Measurements from ENCODE around the gene TMSB4X.
"Not testable (repeated sequence)": the region's sequence is repeated elsewhere in the genome, so short reads cannot be mapped to it uniquely, and the experiment has no call there.

The TMSB4X gene

DNA sequence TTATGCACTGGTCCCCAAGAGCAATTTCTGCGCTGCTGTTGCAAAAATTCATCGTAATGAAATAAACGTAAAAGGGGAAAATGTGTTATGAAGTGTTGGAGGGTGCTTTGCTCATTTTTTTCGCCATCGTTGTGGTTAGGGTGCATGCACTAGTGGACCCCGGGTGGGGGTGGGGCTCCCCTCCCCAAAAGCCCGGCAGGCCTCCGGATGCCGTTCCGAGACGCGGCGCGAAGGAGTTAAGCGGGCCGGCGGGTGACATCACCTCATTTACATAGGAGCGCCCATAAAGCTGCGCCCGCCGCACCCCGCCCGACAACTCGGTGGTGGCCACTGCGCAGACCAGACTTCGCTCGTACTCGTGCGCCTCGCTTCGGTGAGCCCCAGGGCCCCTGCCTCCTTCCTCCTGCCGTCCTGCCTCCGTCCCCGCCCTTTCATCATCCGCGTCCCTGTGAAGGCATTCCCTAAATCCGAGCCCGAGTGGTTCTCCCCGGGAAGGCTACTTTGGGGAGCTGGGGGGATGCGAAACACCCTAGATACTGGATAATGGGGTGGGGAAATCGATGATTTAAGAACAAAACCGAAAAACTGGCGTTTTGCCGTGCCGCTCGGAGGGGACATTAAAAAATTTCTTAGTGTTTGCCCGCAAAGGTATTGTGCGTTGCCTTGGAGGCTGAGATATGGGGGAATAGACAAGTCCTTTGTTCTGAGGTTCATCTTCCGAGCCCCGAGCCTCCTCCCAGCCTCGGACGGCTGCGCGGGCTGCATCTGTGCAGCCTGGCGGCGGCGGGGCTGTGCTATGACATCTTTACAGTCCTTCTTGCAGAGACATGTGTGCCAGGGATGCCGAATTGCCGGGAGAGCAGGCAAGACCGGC is at the start of gene TMSB4X:
Gene TMSB4X, plus strand, starts transcription at position 315 of the 874 bp plus-strand sequence.
- DNase-seq (ENCODE audit: low read depth in 2 of 3, low spot score in 1 of 3), result peak; percentile 72 to 78 (median 72)

DNA sequence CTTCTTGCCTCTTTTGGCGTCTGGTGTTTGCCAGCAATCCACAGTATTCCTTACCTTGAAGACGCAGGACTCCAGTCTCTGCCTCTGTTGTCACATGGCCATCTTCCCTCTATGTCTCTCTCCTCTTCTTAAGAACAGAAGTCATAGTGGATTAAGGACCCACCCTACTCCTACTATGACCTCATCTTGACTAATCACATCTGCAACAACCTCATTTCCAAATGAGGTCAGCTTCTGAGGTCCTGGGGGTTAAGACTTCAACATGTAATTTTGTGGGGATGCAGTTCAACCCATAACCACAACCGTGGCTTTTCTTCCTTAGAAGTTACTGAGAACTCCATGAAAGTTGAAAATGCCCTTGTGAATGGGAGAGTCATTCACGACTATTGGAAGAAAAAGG is 45.2 kb upstream of the TMSB4X start:
- no peak for DNase-seq (ENCODE audit: low read depth in 2 of 3, low spot score in 1 of 3)

DNA sequence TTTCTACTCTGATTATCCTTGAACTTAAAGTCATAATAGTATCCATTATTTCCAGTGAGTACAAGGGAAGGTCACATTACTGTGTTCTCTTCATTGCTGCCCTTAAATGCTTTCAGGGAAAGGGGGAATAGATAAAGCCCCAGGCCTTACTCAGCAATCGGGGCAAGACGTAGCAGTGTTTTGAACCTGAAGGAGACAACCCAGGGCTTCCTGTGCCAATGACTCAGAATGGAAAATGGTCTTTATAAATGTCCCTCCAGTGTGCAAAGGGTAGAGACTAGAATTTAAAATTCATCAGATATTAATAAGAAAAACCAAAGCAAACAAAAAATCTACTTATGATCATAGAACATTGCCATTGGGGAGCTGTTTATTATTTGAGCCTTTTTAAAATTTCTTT is 44.8 kb upstream of the TMSB4X start:
- DNase-seq (ENCODE audit: low read depth in 2 of 3, low spot score in 1 of 3), result no peak

DNA sequence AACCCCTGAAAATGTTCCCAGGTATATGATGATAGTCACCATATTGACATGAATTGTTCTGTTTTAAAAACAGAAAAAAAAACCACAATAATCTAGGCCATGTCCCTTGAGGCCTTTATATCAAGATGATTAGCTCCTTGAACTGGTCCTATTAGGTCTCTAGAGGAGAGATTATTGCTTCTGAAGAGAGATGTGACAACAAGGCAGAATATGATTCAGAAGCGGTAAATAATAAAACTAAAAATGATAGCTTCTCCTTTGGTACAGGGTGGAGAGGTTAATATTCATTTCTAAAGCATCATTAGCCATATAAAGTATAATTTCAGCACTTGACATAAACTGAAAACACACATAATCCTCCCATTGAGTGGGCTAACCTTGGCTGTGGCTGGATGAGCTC is 42.7 kb upstream of the TMSB4X start:
- no peak for DNase-seq (ENCODE audit: low read depth in 2 of 3, low spot score in 1 of 3)

DNA sequence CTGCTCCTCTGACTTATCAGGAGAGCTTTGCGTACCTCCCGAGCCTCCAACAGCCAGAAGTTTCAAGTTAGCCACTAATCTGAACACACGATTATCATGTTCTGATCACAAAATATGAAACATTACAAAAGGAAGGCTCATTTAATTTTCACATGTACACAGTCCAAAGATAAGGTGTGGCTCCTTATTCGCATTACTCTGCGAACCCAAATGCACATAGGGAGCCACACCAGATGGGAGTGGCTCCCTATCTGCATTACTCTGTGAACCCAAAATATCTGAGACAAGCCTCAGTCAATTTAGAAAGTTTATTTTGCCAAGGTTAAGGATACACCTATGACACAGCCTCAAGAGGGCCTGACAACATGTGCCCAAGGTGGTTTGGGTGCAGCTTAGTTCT is 40.1 kb upstream of the TMSB4X start:
- no peak for DNase-seq (ENCODE audit: low read depth in 2 of 3, low spot score in 1 of 3)

DNA sequence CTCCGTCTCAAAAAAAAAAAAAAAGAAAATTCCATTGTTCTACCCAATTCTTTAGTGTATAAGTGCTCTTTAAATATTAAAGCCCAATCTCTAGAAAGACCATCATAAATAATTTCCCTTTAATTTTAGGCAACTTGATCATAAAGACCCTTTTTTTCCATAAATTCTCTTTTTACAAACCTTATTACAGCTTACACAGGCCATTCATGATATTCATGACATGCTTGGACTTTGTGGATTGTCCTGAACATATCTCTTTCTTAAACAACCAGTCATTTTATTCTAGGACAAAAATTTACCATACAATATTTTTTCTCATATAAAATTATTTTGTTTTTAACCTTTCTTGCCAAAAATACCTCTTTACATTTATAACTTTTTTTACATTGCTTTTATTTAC is 38.0 kb upstream of the TMSB4X start:
- no peak for DNase-seq (ENCODE audit: low read depth in 2 of 3, low spot score in 1 of 3)

DNA sequence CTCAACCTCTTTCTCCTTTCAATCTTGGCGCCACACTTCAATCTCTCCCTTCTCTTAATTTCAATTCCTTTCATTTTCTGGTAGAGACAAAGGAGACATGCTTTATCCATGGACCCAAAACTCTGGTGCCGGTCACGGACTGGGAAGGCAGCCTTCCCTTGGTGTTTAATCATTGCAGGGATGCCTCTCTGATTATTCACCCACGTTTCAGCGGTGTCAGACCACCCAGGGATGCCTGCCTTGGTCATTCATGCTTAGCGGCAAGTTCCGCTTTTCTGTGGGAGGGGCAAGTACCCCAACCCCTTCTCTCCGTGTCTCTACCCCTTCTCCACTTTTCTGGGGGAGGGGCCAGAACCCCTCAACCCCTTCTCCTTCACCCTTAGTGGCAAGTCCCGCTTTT is 34.4 kb upstream of the TMSB4X start:
- DNase-seq (ENCODE audit: low read depth in 2 of 3, low spot score in 1 of 3), result not testable (repeated sequence)

DNA sequence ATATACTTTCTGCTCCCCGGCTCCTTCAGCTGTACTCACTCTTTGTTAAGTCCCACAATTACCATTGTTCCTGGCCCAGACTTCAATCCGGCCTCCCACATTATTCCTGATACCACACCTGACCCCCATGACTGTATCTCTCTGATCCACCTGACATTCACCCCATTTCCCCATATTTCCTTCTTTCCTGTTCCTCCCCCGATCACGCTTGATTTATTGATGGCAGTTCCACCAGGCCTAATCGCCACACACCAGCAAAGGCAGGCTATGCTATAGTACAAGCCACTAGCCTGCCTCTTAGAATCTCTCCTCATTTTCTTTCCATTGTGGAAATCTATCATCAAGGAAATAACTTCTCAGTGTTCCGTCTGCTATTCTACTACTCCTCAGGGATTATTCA is 31.3 kb upstream of the TMSB4X start:
- not testable (repeated sequence) for DNase-seq (ENCODE audit: low read depth in 2 of 3, low spot score in 1 of 3)

DNA sequence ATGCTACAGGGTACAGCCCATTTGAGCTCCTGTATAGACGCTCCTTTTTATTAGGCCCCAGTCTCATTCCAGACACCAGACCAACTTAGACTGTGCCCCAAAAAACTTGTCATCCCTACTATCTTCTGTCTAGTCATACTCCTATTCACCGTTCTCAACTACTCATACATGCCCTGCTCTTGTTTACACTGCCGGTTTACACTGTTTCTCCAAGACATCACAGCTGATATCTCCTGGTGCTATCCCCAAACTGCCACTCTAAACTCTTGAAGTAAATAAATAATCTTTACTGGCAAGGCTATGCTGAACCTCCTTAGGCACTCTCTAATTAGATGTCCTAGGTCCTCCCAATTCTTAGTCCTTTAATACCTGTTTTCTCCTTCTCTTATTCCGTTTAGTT is 30.5 kb upstream of the TMSB4X start:
- DNase-seq (ENCODE audit: low read depth in 2 of 3, low spot score in 1 of 3), result not testable (repeated sequence)

DNA sequence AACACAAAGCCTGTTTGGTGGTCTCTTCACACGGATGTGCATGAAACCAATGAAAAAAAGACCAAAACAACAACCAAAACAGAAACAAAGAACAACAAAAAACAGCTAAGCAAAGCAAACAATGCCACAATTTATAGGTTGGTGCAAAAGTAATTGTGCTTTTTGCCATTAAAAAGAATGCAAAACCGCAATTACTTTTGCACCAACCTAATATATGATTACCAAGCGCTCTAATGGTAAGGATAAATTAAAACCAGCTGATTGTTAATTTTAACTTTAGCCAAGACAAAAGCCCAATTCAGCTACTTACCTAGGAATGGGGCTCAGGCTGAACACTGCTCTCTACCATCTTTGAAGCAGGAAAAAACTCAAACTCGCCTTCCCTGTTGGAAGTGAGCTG is 29.4 kb upstream of the TMSB4X start:
- no peak for DNase-seq (ENCODE audit: low read depth in 2 of 3, low spot score in 1 of 3)

DNA sequence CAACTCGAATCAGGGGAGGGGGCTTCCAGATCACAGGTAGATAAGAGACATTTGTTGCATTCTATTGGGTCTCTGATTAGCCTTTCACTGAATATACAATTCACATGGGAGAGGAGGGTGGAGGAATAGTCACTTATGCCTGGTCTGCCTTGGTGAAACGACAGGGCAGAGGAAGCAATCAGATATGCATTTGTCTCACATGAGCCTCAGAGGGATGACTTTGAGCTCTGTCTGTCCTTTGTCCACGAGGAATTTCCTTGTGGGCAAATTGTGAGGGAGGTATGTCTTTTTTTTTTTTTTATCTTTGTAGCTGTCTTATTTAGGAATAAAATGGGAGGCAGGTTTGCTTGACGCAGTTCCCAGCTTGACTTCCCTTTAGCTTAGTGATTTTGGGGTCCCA is 28.5 kb upstream of the TMSB4X start:
- DNase-seq (ENCODE audit: low read depth in 2 of 3, low spot score in 1 of 3), result no peak

DNA sequence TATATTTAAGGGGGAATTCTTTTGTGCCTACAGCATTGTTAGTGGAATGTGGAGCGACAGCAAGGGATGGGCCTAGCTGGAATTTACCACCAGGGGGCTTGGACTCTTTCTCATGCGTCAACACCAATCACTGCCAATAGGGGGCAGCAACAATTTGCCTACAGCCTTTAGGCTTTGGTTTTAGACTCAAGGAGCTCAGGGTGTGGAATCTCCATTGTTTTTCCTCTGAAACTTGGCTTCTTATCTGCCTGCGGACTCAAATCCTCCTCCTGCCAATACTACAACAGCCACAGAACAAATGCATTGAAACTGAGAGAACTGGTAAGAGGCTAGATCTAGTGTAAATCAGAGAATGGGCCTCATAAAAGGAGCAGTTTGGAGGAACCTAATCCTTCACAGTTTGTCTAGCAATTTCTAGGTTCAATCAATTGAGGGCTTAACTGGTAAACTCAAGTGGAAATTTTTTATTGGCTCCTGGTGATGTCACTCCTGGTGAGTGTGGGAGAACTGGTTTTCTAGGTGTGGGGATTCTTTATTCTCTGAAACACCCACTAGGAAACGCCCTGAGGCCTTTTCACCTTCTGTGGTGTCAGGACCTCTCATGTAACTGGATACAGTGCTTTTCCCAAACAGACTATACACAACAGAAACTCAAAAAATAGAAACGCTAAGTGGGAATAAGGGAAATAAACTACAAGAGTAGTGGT is 27.9 kb upstream of the TMSB4X start:
- DNase-seq (ENCODE audit: low read depth in 2 of 3, low spot score in 1 of 3), result peak; percentile 57 to 91 (median 63)

DNA sequence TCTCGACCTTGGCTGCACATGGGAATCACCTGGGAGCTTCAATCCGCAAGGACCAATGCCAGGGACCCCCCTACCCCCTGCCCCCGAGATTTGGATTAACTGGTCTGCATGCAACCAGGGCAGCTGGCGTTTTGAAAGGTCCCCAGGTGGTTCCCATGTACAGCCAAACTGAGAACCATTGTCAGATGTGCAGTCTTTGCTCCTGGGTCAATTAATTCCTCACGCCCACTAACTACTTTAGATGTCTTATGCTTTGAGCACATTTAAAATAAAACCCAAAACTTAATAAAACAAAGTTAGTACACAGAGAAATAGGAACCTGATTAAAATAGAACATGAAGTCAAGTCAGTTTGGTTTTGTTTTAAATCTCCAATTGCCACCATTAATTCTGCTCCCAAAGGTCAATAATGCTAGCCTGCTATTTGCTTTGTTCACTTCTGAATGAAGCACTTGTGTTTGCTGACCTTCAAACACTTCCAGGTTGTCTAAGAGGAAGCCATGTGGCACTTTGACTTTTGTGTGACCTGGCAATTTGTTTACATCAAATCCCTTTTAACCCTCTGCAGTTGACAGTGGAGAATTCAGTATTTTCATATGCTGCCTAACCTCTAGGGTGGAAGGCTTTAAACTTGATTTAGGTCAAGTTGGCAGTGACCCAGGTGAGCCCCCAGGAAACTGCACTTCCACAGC is 27.2 kb upstream of the TMSB4X start:
- DNase-seq (ENCODE audit: low read depth in 2 of 3, low spot score in 1 of 3), result no peak

DNA sequence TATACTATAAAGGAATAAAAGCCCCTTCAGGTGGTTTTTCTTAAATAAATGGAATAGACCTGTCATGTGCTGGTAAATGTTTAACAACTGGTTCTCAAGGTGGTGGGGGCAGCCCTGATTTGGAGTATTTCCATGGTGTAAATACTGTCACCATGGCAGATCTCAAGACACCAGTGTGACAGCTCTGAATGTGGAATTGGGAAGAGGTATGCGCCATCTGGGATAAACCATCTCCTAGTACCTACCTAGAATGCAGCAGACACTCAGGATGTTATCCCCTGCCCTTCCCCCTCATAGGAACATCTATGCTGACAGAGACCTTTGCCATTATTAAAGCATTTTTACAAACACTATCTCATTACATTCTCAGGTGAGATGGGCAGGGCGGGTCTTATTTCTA is 26.4 kb upstream of the TMSB4X start:
- no peak for DNase-seq (ENCODE audit: low read depth in 2 of 3, low spot score in 1 of 3)

DNA sequence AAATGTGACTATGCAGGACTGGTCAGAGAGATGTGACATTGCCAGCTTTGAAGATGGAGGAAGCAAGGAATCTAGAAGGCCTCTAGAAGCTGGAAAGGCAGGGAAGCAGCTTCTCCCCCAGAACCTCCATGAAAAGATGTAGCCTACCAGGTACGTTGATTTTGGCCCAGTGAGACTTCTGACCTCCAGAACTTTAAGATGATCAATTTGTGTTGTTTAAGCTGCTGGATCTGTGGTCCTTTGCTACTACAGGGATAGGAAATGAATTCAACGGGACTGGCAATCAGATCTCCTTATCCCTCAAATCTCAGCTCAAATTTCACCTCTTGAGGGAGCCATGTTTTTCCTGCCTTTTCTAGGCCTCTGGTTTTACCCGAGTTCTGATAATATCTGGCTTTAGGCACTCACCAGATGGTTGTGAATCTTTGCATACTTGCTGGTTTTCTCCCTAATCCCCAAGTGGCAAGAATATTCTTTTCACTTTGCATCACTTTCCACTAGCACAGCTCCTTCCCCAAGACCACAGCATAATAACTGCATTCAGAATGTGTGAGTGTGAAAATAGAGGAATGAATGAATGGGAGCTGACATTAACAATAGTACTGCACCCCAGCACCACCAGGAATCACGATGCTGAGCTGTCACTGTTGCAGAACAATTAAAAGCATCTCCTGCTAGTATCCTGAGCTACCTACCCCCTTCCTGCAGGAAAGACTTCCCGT is 25.5 kb upstream of the TMSB4X start:
- DNase-seq (ENCODE audit: low read depth in 2 of 3, low spot score in 1 of 3), result no peak

DNA sequence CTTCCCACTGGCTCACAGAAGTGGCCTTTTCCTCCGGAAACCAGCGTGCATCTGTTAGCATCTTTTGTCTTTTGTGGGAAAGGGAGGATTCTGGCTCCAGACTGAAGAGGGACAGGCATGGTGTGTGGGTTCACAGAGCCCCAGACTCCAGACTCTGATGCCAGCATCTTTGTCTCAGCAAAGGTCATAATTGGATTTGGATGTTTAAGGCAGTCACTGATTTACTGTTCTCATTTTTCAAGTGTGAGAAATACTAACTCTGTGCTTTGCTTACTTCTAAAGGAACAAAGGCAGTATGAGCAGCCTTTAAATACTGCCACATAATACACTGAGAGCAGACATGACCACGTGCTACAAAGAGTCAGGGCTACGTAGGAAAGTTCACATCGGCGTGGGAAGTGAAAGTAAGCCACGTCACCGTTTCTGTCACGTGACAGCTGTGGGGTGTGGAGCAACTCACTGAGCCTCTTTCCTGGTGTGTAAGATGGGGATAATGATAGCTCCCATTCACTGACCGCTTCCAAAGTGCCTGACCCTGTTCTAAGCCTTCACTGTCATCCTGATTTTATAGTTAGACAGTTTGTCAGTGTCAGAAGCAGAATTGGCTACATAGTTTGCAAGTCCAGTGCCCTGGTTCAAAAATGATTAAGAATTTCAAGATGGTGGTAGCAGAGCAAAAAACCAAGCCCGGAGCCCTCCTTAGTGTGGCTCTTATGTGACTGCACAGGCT is 24.8 kb upstream of the TMSB4X start:
- peak; percentile 74 to 91 (median 82) for DNase-seq (ENCODE audit: low read depth in 2 of 3, low spot score in 1 of 3)

DNA sequence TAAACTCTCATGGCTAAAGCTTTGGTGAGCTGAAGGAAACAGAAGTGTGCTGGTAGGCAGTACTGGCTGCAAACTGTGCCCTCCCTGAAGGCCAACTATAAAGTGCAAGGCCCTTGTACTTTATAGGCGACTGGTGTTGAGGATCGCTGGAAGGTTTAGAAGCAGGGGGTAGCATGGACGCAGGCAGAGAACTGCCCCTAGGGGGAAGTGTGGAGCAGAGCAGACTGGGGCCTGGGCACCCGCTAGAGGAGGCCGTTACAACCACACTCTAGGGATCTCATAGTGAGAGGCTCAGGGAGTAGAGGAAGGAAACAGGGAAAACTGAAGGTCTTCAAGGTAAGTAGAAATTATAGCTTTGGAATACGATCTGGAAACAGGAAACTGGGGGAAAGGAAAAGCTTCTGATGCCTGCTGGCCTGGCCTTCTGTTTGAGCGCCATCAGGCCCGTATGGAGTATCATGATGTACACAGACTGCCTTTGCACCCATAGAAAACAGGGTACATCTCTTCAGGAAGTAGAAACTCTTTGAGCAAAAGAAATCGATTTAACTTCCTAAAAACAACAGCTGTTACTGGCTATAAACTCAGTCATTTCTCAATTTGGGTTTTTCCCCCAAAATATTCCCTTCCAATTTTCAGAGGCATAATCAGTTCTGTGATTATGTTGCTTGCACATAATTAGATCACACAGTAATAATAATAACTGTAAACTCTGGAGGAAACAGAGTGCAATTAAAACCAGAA is 23.9 kb upstream of the TMSB4X start:
- DNase-seq (ENCODE audit: low read depth in 2 of 3, low spot score in 1 of 3), result peak in 2 of 3 donors; percentile 53 to 69

DNA sequence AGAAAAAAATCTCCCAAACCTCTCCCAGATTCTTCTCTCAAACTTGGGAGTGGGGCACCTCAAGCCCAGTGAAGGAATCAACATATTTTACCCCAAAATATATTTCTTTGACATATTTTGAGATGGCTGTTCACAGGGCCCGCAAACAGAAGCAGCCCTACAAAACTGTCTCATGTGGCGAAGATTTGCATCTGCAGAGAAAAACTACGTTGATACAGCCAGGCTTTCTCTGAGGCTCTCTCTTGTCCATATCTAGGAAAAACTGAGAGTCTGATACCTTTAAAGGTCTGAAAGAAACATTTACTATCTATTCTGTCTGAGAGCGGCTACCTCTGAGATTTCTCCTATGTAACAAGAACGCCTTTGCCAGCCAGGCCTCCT is 23.3 kb upstream of the TMSB4X start:
- DNase-seq (ENCODE audit: low read depth in 2 of 3, low spot score in 1 of 3), result no peak

DNA sequence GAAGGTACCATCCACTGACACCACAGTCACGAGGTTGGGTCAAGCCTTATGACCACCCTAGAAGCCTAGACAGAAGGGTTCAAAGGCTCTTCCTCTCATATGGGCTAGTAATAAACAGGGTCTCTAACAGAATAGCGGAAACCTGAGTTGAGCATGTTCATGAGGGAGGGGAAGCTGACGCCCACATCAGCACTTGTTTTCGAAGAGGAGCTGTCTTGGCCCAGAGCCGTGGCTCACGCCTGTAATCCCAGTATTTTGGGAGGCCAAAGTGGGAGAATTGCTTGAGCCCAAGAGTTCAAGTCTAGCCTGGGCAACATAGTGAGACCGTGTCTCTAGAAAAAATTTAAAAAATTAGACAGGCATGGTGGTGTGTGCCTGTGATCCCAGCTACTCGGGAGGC is 21.5 kb upstream of the TMSB4X start:
- no peak for DNase-seq (ENCODE audit: low read depth in 2 of 3, low spot score in 1 of 3)

DNA sequence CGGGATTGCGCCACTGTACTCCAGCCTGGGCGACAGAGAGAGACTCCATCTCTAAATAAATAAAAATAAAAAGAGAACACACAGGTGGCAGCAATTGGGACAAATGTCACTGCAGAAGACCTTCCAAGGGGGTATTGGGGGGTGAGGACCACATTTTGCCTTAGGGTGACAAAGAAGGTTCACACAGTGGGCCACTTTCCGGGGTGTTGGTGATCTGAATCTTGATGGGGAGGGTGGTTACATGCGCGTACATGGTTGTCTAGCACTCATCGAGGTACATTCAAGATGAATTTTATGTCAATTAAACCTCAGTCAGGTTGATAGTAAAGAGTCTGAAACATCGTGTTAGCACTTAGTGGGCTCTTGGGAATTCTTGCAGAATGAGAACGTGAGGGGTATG is 20.5 kb upstream of the TMSB4X start:
- no peak for DNase-seq (ENCODE audit: low read depth in 2 of 3, low spot score in 1 of 3)

Measured in stimulated activated CD4-positive, alpha-beta T cell treated with anti-CD3 and anti-CD28 coated beads, Interleukin-12 subunit alpha, Interleukin-12 subunit beta, amount 100 ng/mL, for 48 hours (primary cell).